WTC11 (cell line): ENCODE measurements around the gene HCFC1.

Experiments used
- ATF1 ChIP-seq: sonication (generic); formaldehyde crosslinking; IDR thresholded peaks from 2 replicates; pipeline ENCODE4 v1.8.1; 2023; ENCODE audit warnings: mild to moderate bottlenecking, moderate library complexity, missing genetic modification reagents
- CREB1 ChIP-seq: sonication (generic); formaldehyde crosslinking; IDR thresholded peaks from 2 replicates; pipeline ENCODE4 v1.8.0; 2023; ENCODE audit warnings: mild to moderate bottlenecking, missing genetic modification reagents
- ESRRA ChIP-seq: sonication (generic); formaldehyde crosslinking; IDR thresholded peaks from 2 replicates; pipeline ENCODE4 v1.8.1; 2022; ENCODE audit warnings: mild to moderate bottlenecking, missing genetic modification reagents, borderline replicate concordance
- ETV6 ChIP-seq: sonication (generic); formaldehyde crosslinking; IDR thresholded peaks from 2 replicates; pipeline ENCODE4 v1.8.1; 2022; ENCODE audit warnings: mild to moderate bottlenecking, missing genetic modification reagents
- GTF2I ChIP-seq: fragments of 250-450 bp; sonication (Bioruptor Pico); conservative IDR thresholded peaks from 2 replicates; pipeline ENCODE4 v1.4.0; 2021; ENCODE audit warnings: mild to moderate bottlenecking
- NR3C1 ChIP-seq: sonication (generic); formaldehyde crosslinking; conservative IDR thresholded peaks from 2 replicates; pipeline ENCODE4 v1.8.1; 2023; ENCODE audit warnings: low read depth, mild to moderate bottlenecking, missing genetic modification reagents
- RELA ChIP-seq: sonication (generic); formaldehyde crosslinking; IDR thresholded peaks from 2 replicates; pipeline ENCODE4 v1.8.1; 2022; ENCODE audit warnings: missing genetic modification reagents, mild to moderate bottlenecking, borderline replicate concordance
- SP1 ChIP-seq: sonication (generic); formaldehyde crosslinking; conservative IDR thresholded peaks from 2 replicates; pipeline ENCODE4 v1.8.1; 2022; ENCODE audit warnings: missing genetic modification reagents
- ZNF138 ChIP-seq: sonication (generic); formaldehyde crosslinking; conservative IDR thresholded peaks from 2 replicates; pipeline ENCODE4 v1.8.1; 2022; ENCODE audit warnings: mild to moderate bottlenecking, moderate library complexity, missing genetic modification reagents
- ZNF263 ChIP-seq: sonication (generic); formaldehyde crosslinking; IDR thresholded peaks from 2 replicates; pipeline ENCODE4 v1.8.1; 2022; ENCODE audit warnings: low read depth, mild to moderate bottlenecking, moderate library complexity, missing genetic modification reagents
- ZNF416 ChIP-seq: fragments of 250-450 bp; sonication (Bioruptor Pico); IDR thresholded peaks from 2 replicates; pipeline ENCODE4 v1.9.0; 2021; ENCODE audit warnings: mild to moderate bottlenecking, inconsistent platforms
- TF ChIP-seq, protein P1 (sequence below): fragments of 200-600 bp; IDR thresholded peaks from 2 replicates; pipeline ENCODE4 v1.8.0; 2022; ENCODE audit warnings: antibody characterized with exemption
- TF ChIP-seq, protein P2 (sequence below): sonication (generic); formaldehyde crosslinking; IDR thresholded peaks from 2 replicates; pipeline ENCODE4 v1.8.0; 2022; ENCODE audit warnings: mild to moderate bottlenecking, missing genetic modification reagents
- TF ChIP-seq, protein P3 (sequence below): sonication (generic); formaldehyde crosslinking; IDR thresholded peaks from 2 replicates; pipeline ENCODE4 v1.8.0; 2022; ENCODE audit warnings: mild to moderate bottlenecking, missing genetic modification reagents

DNA sequence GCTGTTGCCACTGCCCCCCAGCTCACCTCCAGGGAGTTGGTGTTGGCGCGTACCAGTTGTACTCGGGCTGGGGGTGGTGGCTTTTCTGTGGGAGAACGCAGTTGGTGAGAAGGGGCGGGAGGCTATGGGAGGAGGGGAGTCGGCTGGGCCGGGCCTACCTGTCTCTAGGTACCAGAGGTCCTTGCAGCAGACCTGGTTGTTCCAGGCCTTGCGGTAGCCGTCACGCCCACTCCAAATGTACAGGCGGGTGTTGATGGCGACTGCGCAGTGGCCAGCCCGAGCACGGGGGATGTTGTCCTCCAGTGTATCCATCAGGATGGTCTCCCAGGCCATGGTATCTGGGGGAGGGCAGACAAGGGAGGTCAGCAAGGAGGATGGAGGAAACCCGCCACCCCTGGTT is 11.5 kb downstream of the HCFC1 start:
- TF ChIP-seq, protein P1, sequence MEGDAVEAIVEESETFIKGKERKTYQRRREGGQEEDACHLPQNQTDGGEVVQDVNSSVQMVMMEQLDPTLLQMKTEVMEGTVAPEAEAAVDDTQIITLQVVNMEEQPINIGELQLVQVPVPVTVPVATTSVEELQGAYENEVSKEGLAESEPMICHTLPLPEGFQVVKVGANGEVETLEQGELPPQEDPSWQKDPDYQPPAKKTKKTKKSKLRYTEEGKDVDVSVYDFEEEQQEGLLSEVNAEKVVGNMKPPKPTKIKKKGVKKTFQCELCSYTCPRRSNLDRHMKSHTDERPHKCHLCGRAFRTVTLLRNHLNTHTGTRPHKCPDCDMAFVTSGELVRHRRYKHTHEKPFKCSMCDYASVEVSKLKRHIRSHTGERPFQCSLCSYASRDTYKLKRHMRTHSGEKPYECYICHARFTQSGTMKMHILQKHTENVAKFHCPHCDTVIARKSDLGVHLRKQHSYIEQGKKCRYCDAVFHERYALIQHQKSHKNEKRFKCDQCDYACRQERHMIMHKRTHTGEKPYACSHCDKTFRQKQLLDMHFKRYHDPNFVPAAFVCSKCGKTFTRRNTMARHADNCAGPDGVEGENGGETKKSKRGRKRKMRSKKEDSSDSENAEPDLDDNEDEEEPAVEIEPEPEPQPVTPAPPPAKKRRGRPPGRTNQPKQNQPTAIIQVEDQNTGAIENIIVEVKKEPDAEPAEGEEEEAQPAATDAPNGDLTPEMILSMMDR = no peak
- TF ChIP-seq, protein P2, sequence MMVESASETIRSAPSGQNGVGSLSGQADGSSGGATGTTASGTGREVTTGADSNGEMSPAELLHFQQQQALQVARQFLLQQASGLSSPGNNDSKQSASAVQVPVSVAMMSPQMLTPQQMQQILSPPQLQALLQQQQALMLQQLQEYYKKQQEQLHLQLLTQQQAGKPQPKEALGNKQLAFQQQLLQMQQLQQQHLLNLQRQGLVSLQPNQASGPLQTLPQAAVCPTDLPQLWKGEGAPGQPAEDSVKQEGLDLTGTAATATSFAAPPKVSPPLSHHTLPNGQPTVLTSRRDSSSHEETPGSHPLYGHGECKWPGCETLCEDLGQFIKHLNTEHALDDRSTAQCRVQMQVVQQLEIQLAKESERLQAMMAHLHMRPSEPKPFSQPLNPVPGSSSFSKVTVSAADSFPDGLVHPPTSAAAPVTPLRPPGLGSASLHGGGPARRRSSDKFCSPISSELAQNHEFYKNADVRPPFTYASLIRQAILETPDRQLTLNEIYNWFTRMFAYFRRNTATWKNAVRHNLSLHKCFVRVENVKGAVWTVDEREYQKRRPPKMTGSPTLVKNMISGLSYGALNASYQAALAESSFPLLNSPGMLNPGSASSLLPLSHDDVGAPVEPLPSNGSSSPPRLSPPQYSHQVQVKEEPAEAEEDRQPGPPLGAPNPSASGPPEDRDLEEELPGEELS (CRISPR knock-in tag) = no peak
- TF ChIP-seq ZNF138 = no peak
- TF ChIP-seq, protein P3, sequence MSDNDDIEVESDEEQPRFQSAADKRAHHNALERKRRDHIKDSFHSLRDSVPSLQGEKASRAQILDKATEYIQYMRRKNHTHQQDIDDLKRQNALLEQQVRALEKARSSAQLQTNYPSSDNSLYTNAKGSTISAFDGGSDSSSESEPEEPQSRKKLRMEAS (CRISPR knock-in tag) = no peak
- no peak for TF ChIP-seq SP1
- TF ChIP-seq ESRRA = no peak
- TF ChIP-seq ETV6 (CRISPR knock-in tag) = no peak
- TF ChIP-seq ATF1 (CRISPR knock-in tag) = no peak
- TF ChIP-seq NR3C1 (CRISPR knock-in tag) = no peak
- no peak for TF ChIP-seq ZNF263 (CRISPR knock-in tag)
- TF ChIP-seq ZNF416 = no peak
- TF ChIP-seq GTF2I (CRISPR knock-in tag) = no peak
- no peak for TF ChIP-seq RELA (CRISPR knock-in tag)
- no peak for TF ChIP-seq CREB1 (CRISPR knock-in tag)
